AG09319 (cell line): ENCODE results near the gene GAS1.

Source experiments
- DNase-seq: peaks from one replicate; pipeline ENCODE4 v3.0.0-alpha.2; 2010; ENCODE audit warnings: low read depth; ENCODE audit errors: extremely low read depth
- CTCF ChIP-seq: IDR thresholded peaks from 2 replicates; pipeline ENCODE4 v1.5.1; 2011; ENCODE audit warnings: low read depth, mild to moderate bottlenecking, inconsistent platforms, low read length, moderate library complexity

Gene GAS1

DNA sequence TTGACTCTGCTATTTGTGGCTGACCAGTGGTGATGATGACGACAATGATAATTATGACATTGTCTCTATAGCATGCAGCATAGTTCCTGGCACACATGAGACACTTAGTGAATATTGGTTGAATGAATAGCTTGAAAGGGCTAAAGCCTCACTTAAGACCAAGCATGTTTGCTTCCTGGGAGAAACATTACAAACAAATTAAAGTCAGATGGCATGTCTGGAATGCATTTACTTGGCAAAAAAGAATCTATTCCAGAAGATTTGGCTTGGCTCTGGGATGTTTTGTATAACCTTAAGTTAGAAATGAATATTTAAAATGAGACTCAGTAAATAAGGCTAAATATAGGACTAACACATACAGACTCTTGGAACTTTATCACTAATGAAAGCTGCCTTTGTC lies 21.6 kb downstream of the GAS1 start:
- DNase-seq = no peak

GRCh38 chr9:86924206-86924605 lies 23.1 kb downstream of the GAS1 start:
- no peak for TF ChIP-seq CTCF
- DNase-seq = no peak

More for the DNA sequence above, 21.6 kb downstream of the GAS1 start:
- TF ChIP-seq CTCF = no peak

DNA sequence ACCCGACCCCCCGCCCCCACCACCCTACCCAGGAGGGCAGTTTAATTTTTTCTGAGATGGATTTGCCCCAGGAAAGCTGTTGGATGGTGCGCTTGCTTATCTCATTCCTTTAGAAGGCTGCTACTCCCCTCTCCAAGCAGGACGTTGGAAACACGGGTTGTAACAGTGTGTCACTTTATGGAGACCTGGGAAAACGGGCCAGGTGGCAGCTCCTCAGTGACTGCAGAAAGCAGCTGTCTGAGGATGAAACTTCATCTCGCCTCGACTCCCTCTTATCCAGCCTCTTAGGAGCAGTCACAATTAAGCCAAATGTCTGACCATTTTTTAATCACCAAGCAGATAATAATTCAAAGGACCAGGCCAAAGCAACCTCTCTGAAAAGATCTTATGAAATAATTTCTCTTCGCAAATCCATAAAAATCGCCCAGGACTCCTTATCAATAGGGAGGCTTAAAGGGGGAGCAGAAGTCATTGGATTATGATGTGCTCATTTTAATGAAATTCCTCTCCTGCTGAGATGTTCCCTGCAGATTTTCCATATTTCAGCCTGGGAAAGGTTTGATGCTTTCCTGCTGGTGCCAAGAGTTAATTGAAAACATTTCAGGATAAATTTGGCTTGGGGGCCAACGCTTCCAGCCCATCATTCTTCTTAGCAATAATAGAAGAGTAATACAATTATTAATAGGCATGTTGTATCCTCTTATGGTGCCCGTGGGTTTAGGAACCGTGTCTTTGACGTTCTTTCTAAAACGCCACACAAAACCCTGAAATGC lies 26.0 kb downstream of the GAS1 start:
- DNase-seq = no peak
- no peak for TF ChIP-seq CTCF

DNA sequence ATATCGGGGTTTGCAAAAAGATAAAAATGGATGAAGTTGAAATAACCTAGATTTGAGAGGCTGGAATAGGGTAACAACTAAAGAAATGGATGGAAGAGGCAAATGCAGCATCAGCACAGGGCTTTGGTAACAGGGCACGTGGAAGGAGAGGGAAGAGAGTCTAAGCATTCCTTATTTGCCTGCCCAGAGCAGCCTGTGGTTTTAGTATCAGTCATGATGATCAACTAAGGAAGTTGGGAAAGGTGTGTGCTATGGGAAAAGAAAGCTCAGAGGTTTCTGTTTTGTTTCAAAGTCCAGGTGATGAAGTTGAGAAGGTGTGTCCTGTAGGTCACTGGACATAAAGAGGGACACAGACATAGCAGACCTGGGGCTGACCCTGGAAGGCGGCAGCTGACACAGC lies 28.8 kb downstream of the GAS1 start:
- no peak for DNase-seq
- TF ChIP-seq CTCF = no peak

DNA sequence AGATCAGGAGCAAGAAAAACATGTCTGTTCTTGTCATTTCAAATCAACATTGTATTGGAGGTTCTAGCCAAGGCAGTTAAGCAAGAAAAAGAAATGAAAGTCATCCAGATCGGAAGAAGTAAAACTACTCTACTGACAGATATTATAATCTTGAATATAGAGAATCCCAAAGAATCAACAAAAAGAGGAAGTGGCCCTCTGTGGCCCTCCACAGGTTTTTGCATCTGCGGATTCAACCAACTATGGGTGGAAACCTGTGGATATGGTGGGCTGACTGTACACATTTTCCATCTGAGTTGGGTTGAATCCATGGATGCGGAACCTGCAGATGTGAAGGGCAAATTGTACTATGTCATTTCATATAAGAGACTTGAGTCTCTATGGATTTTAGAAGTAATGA lies 35.1 kb downstream of the GAS1 start:
- no peak for DNase-seq
- TF ChIP-seq CTCF = no peak

DNA sequence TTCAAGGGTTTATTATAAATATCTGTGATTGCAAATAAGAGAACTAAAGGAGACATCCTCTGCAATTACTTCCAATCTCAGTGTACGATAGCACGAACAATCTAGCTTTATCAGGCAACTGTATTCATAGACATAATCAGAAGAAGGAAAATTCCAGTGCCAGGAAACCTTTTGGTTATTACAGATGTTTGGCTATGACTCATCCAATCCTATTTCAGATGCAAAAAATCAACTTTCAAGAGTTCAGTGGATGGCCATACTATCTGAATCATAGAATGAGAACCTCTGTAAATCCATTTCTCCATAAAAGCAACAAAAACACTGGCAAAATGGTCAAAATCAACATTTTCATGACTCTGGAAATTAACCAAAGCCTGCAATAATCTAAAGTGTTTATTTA lies 37.9 kb downstream of the GAS1 start:
- no peak for TF ChIP-seq CTCF
- no peak for DNase-seq

GRCh38 chr9:86908261-86908660 lies 39.0 kb downstream of the GAS1 start:
- DNase-seq = no peak
- TF ChIP-seq CTCF = no peak
